ENCODE measurements around the gene NBEAL2. TPM values are rescaled to one million over a fixed set of nuclear protein-coding genes. Genes with fewer than 3 reads are reported as not detected.

NBEAL2 gene
- total and polyA plus RNA-seq, 10 donors: 44.0 to 271 (median 129) TPM

- TF ChIP-seq, protein P1, sequence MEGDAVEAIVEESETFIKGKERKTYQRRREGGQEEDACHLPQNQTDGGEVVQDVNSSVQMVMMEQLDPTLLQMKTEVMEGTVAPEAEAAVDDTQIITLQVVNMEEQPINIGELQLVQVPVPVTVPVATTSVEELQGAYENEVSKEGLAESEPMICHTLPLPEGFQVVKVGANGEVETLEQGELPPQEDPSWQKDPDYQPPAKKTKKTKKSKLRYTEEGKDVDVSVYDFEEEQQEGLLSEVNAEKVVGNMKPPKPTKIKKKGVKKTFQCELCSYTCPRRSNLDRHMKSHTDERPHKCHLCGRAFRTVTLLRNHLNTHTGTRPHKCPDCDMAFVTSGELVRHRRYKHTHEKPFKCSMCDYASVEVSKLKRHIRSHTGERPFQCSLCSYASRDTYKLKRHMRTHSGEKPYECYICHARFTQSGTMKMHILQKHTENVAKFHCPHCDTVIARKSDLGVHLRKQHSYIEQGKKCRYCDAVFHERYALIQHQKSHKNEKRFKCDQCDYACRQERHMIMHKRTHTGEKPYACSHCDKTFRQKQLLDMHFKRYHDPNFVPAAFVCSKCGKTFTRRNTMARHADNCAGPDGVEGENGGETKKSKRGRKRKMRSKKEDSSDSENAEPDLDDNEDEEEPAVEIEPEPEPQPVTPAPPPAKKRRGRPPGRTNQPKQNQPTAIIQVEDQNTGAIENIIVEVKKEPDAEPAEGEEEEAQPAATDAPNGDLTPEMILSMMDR (IDR thresholded peaks at IDR 0.05 in 8 of 11, conservative IDR thresholded peaks at IDR 0.05 in 3 of 11): no peak
- TF ChIP-seq POLR2A (IDR thresholded peaks at IDR 0.05) (no peak), POLR2AphosphoS5 (IDR thresholded peaks at IDR 0.05) (no peak)
- 53 to 58% (median 58%) methylated on average over 4 of the region's 4 CpGs for WGBS, 5 donors
- no peaks in the 10 kb centered on the region for H3K27me3 ChIP-seq (replicated peaks in 1 of 7)
- DNase-seq: no peak
- intact Hi-C loops (cut with DNase I; ENCODE audit: low total_unique reads): no loop called here
- peak overlapping the region in 1 of 8 donors; percentile 35 for H3K4me3 ChIP-seq
- peaks cover 57 to 100% (median 92%) of the 10 kb centered on the region in 6 donors for H3K4me1 ChIP-seq
- H3K9me3 ChIP-seq: no peaks in the 10 kb centered on the region
- peak overlapping the region; percentile 1 to 91 (median 80) for H3K27ac ChIP-seq
- H3K36me3 ChIP-seq: peaks cover 0 to 16% (median 0%) of the 10 kb centered on the region in 6 donors
These were observed 31.9 kb upstream of the NBEAL2 start for GRCh38 chr3:46947546-46947901.

GRCh38 chr3:46947981-46948791 lies 31.3 kb upstream of the NBEAL2 start:
- intact Hi-C loops (cut with DNase I; ENCODE audit: low total_unique reads): no loop called here
- DNase-seq: peak; percentile 82
- peaks cover 64 to 100% (median 93%) of the 10 kb centered on the region in 6 donors for H3K4me1 ChIP-seq
- peak overlapping the region in 1 of 8 donors; percentile 35 for H3K4me3 ChIP-seq
- H3K27ac ChIP-seq: peak overlapping the region; percentile 1 to 91 (median 80)
- H3K36me3 ChIP-seq: peaks cover 0 to 9% (median 0%) of the 10 kb centered on the region in 6 donors
- TF ChIP-seq, protein P1 (IDR thresholded peaks at IDR 0.05 in 8 of 11, conservative IDR thresholded peaks at IDR 0.05 in 3 of 11): no peak
- peak in 1 of 3 donors; percentile 57 for TF ChIP-seq POLR2AphosphoS5 (IDR thresholded peaks at IDR 0.05)
- H3K9me3 ChIP-seq: no peaks in the 10 kb centered on the region
- H3K27me3 ChIP-seq (replicated peaks in 1 of 7): no peaks in the 10 kb centered on the region
- 44 to 59% (median 45%) methylated on average over 18 to 19 of the region's 19 CpGs for WGBS, 5 donors

DNA sequence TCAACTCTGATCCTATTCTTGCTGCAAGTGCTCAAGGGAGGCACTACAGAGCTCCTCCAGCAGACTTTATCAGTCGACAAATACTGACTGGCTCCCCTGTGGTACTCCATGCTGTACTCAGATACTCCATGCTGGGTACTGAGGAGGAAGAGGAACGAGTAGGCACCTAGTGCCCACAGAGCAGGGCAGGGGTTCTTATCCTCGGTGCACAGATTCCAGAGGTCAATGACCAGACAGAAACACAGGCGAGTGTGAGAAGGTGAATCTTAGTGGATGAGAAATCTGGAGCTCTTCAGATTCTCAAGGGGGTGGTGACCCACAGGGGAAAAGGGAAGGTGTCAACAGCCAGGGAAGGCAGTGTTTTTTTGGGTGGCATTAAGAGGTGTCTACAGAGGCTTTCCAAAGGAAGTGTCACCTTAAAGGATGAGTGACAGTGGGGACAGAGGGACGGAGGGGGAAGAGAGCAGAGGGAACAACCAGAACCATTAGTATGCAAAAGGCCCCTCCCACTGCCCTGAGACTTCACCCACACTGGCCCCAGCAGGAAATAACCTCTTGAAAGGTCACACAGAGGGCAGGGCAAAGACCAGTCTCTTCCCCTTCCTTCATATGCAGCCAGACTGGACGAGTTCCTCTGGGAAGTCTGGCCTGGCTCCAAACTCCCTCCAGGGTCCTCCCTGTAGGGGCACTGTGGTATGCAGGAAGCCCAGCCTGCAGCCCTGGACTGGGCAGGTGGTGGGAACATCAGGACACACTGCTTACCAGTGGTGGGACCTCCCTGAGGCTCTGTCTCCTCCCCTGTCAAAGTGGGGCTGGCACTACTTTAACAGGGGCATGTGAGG lies 30.4 kb upstream of the NBEAL2 start:
- TF ChIP-seq POLR2A (IDR thresholded peaks at IDR 0.05) (no peak), POLR2AphosphoS5 (IDR thresholded peaks at IDR 0.05) (peak; percentile 53 to 83 (median 64))
- TF ChIP-seq, protein P1 (IDR thresholded peaks at IDR 0.05 in 8 of 11, conservative IDR thresholded peaks at IDR 0.05 in 3 of 11): no peak
- peak overlapping the region; percentile 60 to 91 (median 80) for H3K27ac ChIP-seq
- H3K4me1 ChIP-seq: peaks cover 70 to 100% (median 94%) of the 10 kb centered on the region in 6 donors
- peak overlapping the region in 1 of 8 donors; percentile 35 for H3K4me3 ChIP-seq
- DNase-seq: peak; percentile 87
- intact Hi-C loops (cut with DNase I; ENCODE audit: low total_unique reads): no loop called here
- WGBS, 5 donors: 19 to 39% (median 28%) methylated on average over 6 of the region's 6 CpGs
- H3K9me3 ChIP-seq: no peaks in the 10 kb centered on the region
- peaks cover 0 to 6% (median 0%) of the 10 kb centered on the region in 6 donors for H3K36me3 ChIP-seq
- H3K27me3 ChIP-seq (replicated peaks in 1 of 7): no peaks in the 10 kb centered on the region

All from spleen (tissue), 11 donors.